Body of pancreas (tissue), 4 donors: ENCODE data around the gene SSTR1. TPM values are rescaled to one million over a fixed set of nuclear protein-coding genes. Genes with fewer than 3 reads are reported as not detected.

Source experiments
- ATAC-seq: fragments of 150-250 bp; one replicate; pipeline ENCODE4 v1.9.1; 2016
- DNase-seq, 4 donors: peaks; one replicate each; pipeline ENCODE4 v3.0.0-alpha.2; 2019
- H3K27ac ChIP-seq, 4 donors: fragments of 200-600 bp; sonication (generic); 1 replicate in 3 of 4; 2 replicates in 1 of 4; pipeline versions ENCODE4 v1.5.1 to v1.6.1; 2016 to 2019; ENCODE audit warnings: mild to moderate bottlenecking in 1 of 4, mixed read lengths in 1 of 4, moderate library complexity in 1 of 4
- H3K27me3 ChIP-seq, 2 donors: fragments of 200-600 bp; sonication (generic); one replicate each; pipeline ENCODE4 v1.6.0; 2016; ENCODE audit warnings: mild to moderate bottlenecking in 1 of 2
- H3K36me3 ChIP-seq, 2 donors: fragments of 200-600 bp; sonication (generic); replicated peaks in 1 of 2; 2 replicates each; pipeline ENCODE4 v1.5.1; 2016; ENCODE audit warnings: low read depth in 2 of 2; ENCODE audit not compliant: insufficient read depth in 1 of 2
- H3K4me1 ChIP-seq: fragments of 200-600 bp; sonication (generic); one replicate; pipeline ENCODE4 v1.6.0; 2016
- H3K4me3 ChIP-seq, 2 donors: fragments of 200-600 bp; sonication (generic); 1 replicate in 1 of 2; 2 replicates in 1 of 2; pipeline ENCODE4 v1.5.1; 2016 to 2019
- H3K9me3 ChIP-seq, 3 donors: fragments of 200-600 bp; sonication (generic); 1 replicate in 2 of 3; 2 replicates in 1 of 3; pipeline ENCODE4 v1.5.1; 2016
- POLR2A ChIP-seq, 3 donors: fragments of 450-650 bp; IDR thresholded peaks; one replicate each; pipeline ENCODE4 v1.6.1; 2016; ENCODE audit warnings: antibody characterized with exemption in 3 of 3, mild to moderate bottlenecking in 2 of 3
- WGBS, 2 donors: methylation state at CpG; one replicate each; pipeline ENCODE4 v1.1.5; 2017; 5-methylcytosine and 5-hydroxymethylcytosine counted together
- intact Hi-C: fragments of 100-400 bp; cut with DNase I; formaldehyde crosslinking; loops from one replicate; pipeline ENCODE4 v1.15.1; 2023
- total RNA-seq, 2 donors: library from RNA; depleted of rRNA; stranded (reverse); fragments of >200 nt; gene quantifications; one replicate each; pipeline ENCODE4 v1.1.0, GENCODE V29; 2016
- TF ChIP-seq, protein P1 (sequence below), 7 experiments: fragments of 450-650 bp in 4 of 7; fragments of 200-600 bp in 3 of 7; sonication (generic) in 3 of 7; IDR thresholded peaks; one replicate each; pipeline ENCODE4 v1.5.1; 2016 to 2019; ENCODE audit warnings: antibody characterized with exemption in 7 of 7

Gene SSTR1
- total RNA-seq, 2 donors from 2014 or later = 1.3 to 5.3 TPM

DNA sequence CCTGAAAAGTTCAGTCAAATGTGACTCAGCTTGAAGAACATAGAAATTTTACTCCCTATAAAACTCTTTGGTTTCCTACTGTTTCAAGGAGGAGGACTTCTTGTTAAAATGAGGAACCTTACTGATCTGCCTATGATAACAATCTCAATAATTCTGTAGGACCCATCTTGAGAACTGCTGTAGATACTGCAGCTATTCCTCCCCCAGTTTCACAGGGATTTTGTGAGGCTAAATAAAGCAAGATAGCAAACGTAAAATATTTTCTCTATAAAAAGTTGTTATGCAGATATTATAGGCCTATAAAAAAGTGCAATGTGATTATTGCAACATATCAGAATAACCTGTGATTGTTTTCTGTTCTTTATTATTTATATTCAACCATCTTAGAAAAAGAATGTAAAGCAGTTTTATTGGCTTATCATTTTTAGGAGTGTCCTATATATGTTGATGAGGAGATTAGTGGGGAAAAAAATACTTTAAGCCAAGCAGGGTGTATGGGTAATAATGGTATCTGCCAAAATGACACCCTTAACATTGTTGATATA is 36.1 kb downstream of the SSTR1 start:
- intact Hi-C loops = no loop called here
- Histone ChIP-seq H3K27me3 (no peaks in the 10 kb centered on the region), H3K27ac (no peak overlapping the region), H3K36me3 (no peaks in the 10 kb centered on the region), H3K9me3 (no peaks in the 10 kb centered on the region), H3K4me3 (no peak overlapping the region), H3K4me1 (no peaks in the 10 kb centered on the region)
- TF ChIP-seq POLR2A (IDR thresholded peaks at IDR 0.05) = no peak
- TF ChIP-seq, protein P1, sequence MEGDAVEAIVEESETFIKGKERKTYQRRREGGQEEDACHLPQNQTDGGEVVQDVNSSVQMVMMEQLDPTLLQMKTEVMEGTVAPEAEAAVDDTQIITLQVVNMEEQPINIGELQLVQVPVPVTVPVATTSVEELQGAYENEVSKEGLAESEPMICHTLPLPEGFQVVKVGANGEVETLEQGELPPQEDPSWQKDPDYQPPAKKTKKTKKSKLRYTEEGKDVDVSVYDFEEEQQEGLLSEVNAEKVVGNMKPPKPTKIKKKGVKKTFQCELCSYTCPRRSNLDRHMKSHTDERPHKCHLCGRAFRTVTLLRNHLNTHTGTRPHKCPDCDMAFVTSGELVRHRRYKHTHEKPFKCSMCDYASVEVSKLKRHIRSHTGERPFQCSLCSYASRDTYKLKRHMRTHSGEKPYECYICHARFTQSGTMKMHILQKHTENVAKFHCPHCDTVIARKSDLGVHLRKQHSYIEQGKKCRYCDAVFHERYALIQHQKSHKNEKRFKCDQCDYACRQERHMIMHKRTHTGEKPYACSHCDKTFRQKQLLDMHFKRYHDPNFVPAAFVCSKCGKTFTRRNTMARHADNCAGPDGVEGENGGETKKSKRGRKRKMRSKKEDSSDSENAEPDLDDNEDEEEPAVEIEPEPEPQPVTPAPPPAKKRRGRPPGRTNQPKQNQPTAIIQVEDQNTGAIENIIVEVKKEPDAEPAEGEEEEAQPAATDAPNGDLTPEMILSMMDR (IDR thresholded peaks at IDR 0.05) = no peak
- no peak for ATAC-seq
- no peak for DNase-seq
- WGBS, 2 donors = 62 to 71% methylated on average over 1 of the region's 1 CpG

- WGBS, 2 donors = 90 to 97% methylated on average over 3 of the region's 3 CpGs
- Histone ChIP-seq H3K4me3 (no peak overlapping the region), H3K4me1 (no peaks in the 10 kb centered on the region), H3K9me3 (no peaks in the 10 kb centered on the region), H3K27me3 (no peaks in the 10 kb centered on the region), H3K36me3 (no peaks in the 10 kb centered on the region), H3K27ac (no peak overlapping the region)
- intact Hi-C loops = no loop called here
- TF ChIP-seq, protein P1 (IDR thresholded peaks at IDR 0.05) = no peak
- no peak for TF ChIP-seq POLR2A (IDR thresholded peaks at IDR 0.05)
- DNase-seq = no peak
- no peak for ATAC-seq
Measured at GRCh38 chr14:38248321-38249028, 40.8 kb downstream of the SSTR1 start.

GRCh38 chr14:38250331-38250730 is 42.6 kb downstream of the SSTR1 start:
- intact Hi-C loops = no loop called here
- H3K27me3 ChIP-seq = no peaks in the 10 kb centered on the region
- DNase-seq (no peak), ATAC-seq (no peak)
- no peak for TF ChIP-seq POLR2A (IDR thresholded peaks at IDR 0.05)
- TF ChIP-seq, protein P1 (IDR thresholded peaks at IDR 0.05) = no peak
- H3K36me3 ChIP-seq = no peaks in the 10 kb centered on the region
- no peaks in the 10 kb centered on the region for H3K9me3 ChIP-seq
- H3K4me3 ChIP-seq = no peak overlapping the region
- H3K27ac ChIP-seq = no peak overlapping the region
- peaks cover 5% of the 10 kb centered on the region for H3K4me1 ChIP-seq

DNA sequence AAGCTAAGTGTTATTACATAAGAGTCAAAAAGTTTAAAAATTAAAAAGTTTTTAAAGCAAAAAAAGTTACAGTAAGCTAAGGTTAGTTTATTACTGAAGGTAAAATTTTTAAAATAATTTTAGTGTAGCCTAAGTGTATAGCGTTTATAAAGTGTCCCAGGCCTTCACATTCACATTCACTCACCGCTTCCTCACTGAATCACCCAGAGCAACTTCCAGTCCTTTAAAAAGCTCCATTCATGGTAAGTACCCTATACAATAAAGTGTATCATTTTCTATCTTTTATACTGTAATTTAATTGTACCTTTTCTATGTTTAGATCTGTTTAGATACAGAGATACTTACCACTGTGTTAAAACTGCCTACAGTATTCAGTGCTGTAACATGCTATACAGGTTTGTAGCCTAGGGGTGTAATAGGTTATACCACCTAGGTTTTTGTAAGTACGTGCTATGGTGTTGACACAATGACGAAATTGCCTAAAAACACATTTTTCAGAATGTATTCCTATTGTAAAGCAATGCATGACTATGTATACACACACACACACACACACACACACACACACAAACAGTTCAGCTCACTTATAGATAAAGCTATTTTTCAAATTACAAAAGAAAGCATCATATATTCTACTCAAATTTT is 44.5 kb downstream of the SSTR1 start:
- WGBS, 2 donors = 72 to 74% methylated on average over 4 of the region's 4 CpGs
- ATAC-seq (no peak), DNase-seq (no peak)
- intact Hi-C loops = no loop called here
- TF ChIP-seq, protein P1 (IDR thresholded peaks at IDR 0.05) = no peak
- no peak for TF ChIP-seq POLR2A (IDR thresholded peaks at IDR 0.05)
- H3K4me3 ChIP-seq = no peak overlapping the region
- no peaks in the 10 kb centered on the region for H3K9me3 ChIP-seq
- peaks cover 9% of the 10 kb centered on the region for H3K4me1 ChIP-seq
- H3K27me3 ChIP-seq = no peaks in the 10 kb centered on the region
- H3K36me3 ChIP-seq = no peaks in the 10 kb centered on the region
- H3K27ac ChIP-seq = no peak overlapping the region
